ENCODE results near the gene UBL4B.

DNA sequence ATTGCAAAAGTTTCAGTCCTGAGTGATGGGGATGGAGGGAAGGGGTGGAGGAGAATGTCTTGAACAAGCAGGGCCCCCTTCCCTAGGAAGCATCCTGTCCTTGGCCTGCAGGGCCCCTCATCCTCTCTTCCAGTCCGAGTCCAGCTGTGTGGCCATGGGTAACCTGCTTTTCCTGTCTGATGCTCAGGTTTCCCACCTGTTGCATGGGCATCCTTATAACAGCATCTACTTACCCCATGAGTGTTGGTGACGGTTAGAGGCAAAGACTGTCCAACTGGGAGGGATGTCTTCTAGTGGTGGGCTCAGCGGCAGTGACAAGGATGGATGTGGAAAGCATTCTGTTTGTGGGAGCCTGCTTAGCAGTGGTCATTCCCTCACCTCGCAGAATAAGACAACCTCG is 1.9 kb downstream of the UBL4B start:
- TF ChIP-seq POLR2A (IDR thresholded peaks at IDR 0.05), result no peak
- TF ChIP-seq, protein P1, sequence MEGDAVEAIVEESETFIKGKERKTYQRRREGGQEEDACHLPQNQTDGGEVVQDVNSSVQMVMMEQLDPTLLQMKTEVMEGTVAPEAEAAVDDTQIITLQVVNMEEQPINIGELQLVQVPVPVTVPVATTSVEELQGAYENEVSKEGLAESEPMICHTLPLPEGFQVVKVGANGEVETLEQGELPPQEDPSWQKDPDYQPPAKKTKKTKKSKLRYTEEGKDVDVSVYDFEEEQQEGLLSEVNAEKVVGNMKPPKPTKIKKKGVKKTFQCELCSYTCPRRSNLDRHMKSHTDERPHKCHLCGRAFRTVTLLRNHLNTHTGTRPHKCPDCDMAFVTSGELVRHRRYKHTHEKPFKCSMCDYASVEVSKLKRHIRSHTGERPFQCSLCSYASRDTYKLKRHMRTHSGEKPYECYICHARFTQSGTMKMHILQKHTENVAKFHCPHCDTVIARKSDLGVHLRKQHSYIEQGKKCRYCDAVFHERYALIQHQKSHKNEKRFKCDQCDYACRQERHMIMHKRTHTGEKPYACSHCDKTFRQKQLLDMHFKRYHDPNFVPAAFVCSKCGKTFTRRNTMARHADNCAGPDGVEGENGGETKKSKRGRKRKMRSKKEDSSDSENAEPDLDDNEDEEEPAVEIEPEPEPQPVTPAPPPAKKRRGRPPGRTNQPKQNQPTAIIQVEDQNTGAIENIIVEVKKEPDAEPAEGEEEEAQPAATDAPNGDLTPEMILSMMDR (IDR thresholded peaks at IDR 0.05 in 8 of 11, conservative IDR thresholded peaks at IDR 0.05 in 3 of 11), result no peak
- TF ChIP-seq POLR2AphosphoS5 (IDR thresholded peaks at IDR 0.05), result no peak

Data from spleen (tissue), 7 donors.